GM12872 (cell line): ENCODE measurements around the gene RIPOR3.

Source experiments
- TF ChIP-seq, protein P1 (sequence below): IDR thresholded peaks from 3 replicates; pipeline ENCODE4 v1.5.1; 2011; ENCODE audit warnings: low read depth, mild to moderate bottlenecking, low read length, moderate library complexity; ENCODE audit not compliant: insufficient read depth

Gene RIPOR3

DNA sequence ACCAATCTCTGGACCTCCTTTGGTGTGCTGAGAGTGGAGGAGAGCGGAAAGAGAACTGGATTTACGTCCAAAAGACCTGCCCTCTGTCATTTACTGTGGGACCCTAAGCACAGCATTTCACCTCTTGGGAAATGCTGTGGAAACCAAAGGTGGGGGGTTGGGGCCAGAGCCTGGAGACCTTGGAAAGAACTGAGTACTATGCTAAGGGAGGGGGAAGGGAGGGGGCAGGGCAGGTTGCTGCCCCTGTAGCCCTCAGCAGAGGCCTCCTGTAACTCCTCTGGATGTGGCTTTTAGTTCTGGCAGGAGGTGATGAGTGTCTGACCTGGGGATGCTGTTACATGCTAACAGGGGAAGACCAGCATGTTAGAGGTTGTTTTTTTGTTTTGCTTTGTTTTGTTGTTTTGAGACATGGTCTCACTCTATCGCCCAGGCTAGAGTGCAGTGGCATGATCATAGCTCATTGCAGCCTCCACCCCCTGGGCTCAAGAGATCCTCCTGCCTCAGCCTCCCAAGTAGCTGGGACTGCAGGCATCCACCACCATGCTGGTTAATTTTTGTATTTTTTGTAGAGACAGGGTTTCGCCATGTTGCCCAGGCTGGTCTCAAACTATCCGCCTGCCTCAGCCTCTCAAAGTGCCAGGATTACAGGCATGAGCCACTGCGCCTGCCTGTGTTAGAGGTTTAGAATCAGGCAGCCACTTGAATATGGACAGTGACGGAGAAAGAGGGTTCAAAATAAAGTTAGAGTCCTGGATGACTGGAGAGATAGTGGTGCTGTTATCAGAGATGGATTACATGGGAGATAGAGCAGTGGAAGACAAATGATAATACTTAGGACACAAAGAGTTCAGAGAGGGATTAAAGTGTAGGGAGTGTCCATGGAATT is 21.7 kb upstream of the RIPOR3 start:
- TF ChIP-seq, protein P1, sequence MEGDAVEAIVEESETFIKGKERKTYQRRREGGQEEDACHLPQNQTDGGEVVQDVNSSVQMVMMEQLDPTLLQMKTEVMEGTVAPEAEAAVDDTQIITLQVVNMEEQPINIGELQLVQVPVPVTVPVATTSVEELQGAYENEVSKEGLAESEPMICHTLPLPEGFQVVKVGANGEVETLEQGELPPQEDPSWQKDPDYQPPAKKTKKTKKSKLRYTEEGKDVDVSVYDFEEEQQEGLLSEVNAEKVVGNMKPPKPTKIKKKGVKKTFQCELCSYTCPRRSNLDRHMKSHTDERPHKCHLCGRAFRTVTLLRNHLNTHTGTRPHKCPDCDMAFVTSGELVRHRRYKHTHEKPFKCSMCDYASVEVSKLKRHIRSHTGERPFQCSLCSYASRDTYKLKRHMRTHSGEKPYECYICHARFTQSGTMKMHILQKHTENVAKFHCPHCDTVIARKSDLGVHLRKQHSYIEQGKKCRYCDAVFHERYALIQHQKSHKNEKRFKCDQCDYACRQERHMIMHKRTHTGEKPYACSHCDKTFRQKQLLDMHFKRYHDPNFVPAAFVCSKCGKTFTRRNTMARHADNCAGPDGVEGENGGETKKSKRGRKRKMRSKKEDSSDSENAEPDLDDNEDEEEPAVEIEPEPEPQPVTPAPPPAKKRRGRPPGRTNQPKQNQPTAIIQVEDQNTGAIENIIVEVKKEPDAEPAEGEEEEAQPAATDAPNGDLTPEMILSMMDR, result no peak

DNA sequence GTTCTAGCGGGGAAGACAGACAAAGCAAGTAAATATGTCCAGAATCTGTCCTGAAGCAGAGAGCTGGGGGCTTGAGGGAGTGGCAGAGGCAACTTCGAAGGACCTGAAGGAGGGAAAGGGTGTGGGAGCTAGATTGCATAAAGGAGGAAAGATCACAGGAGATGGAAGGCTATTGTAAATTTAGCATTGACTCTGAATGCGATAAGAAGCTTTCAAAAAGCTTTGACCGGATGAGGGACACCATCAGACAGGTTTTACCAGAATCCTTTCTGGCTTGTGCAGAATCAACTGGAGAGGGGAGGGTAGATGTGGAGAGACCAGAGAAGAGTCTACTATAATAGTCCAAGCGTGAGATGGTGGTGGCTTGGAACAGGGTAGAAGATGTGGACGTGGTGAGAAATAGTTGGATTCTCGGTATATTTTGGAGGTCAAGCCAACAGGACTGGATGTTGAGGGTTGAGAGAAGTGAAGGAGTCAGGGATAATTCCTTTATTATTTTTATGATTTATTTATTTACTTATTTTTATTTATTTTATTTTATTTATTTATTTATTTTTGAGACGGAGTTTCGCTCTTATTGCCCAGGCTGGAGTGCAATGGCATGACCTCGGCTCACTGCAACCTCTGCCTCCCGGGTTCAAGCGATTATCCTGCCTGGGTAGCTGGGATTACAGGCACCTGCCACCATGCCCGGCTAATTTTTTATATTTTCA is 19.9 kb upstream of the RIPOR3 start:
- TF ChIP-seq, protein P1, result no peak

DNA sequence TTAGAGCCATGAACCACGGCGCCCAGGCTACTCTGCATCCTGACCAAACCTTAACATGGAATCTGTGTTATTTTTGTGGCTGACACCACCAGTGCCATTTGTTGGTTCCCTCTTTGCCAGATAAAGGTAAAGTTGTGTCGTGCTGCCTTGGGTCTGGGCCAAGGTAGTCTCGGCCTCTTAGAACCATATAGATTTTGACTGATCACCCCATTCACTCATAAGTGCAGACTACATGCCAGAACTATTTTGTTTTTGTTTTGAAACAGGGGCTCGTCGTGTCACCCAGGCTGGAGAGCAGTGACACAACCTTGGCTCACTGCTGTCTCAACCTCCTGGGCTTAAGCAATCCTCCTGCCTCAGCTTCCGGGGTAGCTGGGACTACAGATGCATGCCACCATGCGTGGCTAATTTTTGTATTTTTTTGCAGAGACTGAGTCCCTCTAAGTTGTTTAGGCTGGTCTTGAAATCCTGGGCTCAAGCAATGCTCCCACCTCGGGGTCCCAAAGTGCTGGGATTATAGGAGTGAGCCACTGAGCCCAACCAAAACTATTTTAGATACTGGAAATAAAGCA is 19.2 kb upstream of the RIPOR3 start:
- TF ChIP-seq, protein P1, result no peak

DNA sequence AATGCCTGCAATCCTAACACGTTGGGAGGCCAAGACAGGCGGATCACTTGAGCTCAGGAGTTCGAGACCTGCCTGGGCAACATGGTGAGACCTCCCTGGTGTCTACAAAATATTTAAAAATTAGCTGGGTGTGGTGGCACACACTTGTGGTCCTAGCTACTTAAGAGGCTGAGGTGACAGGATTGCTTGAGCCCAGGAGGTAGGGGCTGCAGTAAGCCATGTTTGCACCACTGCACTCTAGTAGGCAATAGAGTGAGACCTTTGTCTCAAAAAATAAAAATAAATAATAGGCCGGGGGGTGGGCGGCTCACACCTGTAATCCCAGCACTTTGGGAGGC is 18.3 kb upstream of the RIPOR3 start:
- TF ChIP-seq, protein P1, result no peak

DNA sequence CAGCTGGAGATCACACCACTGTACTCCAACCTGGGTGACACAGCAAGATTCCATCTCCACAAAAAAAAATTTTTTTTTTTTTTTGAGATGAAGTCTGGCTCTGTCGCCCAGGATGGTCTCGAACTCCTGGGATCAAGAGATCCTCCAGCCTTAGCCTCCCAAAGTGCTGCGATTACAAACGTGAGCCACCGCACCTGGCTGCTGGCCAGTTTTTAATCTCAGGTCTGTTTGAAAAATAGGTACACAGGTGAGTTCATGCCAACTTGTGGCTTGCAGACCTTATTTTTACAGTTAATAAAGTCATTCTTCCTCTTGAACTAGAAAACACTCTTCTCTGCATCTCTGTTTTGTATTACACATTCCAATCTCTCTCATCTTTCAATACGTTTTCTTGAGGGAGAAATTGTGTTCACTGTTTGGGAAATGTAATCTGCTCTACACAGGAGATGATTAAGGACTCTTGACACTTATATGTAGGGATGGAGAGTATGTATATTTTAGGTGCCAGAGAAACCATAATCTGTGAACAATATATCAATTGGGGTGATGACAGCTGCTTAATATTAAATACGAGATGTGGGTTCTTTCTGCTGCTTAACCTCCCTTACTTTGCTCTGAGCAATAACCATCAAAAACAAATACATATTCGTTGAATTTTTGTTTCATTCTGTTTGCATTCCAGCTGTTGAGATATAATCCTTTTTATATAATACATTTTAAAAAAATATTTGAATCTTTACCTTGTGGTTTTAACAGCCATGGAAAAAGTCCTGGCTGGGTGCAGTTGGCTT is 17.7 kb upstream of the RIPOR3 start:
- TF ChIP-seq, protein P1, result no peak

DNA sequence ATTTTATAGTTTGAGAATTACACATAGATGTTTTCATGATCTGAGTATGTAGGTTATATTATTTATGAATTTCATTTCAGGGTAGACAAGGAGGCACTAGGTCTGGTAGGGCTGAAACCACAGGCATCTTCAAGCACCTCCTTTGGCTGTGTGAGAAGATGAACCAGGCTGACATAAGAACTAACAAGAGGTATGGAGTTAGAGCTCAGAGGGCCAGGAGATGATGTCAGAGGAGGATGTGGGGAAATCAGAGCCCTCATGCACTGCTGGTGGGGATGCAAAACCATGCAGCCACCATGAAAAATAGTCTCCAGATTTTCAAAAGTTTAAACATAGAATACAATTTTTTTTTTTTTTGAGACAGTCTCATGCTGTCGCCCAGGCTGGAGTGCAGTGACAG is 13.6 kb upstream of the RIPOR3 start:
- TF ChIP-seq, protein P1, result no peak

DNA sequence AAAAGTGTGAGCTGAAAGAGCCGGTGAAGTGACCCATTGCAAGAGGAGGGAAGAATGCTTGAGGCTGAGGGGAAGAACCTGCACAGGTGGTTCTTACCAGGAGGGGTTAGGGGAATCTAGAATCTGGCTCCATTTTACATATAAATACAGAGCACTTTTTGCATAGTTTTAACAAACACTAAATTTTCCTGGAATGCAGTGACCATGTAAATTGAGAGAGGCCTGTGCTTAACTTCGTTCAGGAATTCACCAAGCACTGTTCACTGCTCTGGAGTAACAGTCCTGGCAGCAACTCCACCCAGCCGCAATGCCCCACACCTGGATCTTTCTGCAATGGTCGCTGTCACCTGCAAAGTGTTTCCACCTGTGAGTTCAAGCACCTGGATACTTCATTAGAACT is 13.2 kb upstream of the RIPOR3 start:
- TF ChIP-seq, protein P1, result no peak
